ENCODE results near the gene GOLGA1. TPM values are rescaled to one million over a fixed set of nuclear protein-coding genes. Genes with fewer than 3 reads are reported as not detected.

Gene GOLGA1
- total RNA-seq, 1 donor from 2014 or later, result 16.3 TPM

DNA sequence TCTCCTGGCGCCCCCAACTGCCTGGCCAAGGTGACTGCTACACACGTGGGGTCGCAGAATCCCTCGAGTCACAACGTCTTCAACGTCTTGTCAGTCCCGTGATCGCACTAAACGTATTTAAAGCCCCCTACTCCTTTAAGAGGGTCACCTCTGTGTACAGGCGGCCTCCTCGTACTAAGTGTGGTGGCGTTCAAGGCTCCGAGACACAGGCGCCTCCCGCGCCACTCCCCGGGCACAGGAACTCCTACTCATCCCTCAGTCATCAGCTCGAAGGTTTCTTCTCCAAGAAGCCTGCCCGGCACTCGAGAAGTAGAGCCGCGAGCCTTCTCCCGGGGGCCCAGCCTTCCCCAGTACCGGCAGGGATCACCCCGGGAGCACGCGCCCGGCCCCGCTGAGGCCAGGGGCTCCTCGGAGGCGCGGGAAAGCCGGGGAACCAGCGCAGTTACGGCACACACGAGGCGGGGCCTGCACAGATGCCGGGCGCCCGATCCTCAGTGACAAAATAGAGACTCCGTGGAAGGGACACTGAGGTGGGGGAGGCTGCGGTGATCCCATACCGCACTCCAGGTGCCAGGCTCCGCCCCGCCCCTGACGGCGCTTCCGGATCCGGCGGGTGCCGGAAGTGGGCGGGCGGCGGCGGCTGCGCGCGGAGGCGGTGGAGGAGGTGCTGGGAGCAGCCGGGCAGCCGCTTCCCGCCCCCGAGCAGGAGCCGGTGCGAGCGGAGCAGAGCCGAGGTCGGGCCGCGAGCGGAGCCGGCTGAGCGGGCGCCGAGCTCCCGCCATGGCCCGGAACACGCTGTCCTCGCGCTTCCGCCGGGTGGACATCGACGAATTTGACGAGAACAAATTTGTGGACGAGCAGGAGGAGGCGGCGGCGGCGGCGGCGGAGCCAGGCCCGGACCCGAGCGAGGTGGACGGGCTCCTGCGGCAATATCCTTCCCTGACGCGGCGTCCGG lies 72.1 kb downstream of the GOLGA1 start:
- Histone ChIP-seq H3K27me3 (ENCODE audit: control insufficient read depth, insufficient read depth, low read length) (no peaks in the 10 kb centered on the region), H3K4me3 (ENCODE audit: low read depth, low read length) (peak overlapping the region; percentile 97), H3K36me3 (ENCODE audit: control insufficient read depth, insufficient read depth, low read length) (peaks cover 2% of the 10 kb centered on the region)
- DNase-seq (ENCODE audit: low read depth), result no peak
- TF ChIP-seq, protein P1, sequence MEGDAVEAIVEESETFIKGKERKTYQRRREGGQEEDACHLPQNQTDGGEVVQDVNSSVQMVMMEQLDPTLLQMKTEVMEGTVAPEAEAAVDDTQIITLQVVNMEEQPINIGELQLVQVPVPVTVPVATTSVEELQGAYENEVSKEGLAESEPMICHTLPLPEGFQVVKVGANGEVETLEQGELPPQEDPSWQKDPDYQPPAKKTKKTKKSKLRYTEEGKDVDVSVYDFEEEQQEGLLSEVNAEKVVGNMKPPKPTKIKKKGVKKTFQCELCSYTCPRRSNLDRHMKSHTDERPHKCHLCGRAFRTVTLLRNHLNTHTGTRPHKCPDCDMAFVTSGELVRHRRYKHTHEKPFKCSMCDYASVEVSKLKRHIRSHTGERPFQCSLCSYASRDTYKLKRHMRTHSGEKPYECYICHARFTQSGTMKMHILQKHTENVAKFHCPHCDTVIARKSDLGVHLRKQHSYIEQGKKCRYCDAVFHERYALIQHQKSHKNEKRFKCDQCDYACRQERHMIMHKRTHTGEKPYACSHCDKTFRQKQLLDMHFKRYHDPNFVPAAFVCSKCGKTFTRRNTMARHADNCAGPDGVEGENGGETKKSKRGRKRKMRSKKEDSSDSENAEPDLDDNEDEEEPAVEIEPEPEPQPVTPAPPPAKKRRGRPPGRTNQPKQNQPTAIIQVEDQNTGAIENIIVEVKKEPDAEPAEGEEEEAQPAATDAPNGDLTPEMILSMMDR (IDR thresholded peaks at IDR 0.05; ENCODE audit: insufficient read depth, low read length, poor library complexity, severe bottlenecking), result peak; percentile 33

GRCh38 chr9:124863371-124863871 lies 77.5 kb downstream of the GOLGA1 start:
- DNase-seq (ENCODE audit: low read depth), result no peak
- Histone ChIP-seq H3K4me3 (ENCODE audit: low read depth, low read length) (no peak overlapping the region), H3K27me3 (ENCODE audit: control insufficient read depth, insufficient read depth, low read length) (no peaks in the 10 kb centered on the region), H3K36me3 (ENCODE audit: control insufficient read depth, insufficient read depth, low read length) (peaks cover 4% of the 10 kb centered on the region)
- TF ChIP-seq, protein P1 (IDR thresholded peaks at IDR 0.05; ENCODE audit: insufficient read depth, low read length, poor library complexity, severe bottlenecking), result no peak

DNA sequence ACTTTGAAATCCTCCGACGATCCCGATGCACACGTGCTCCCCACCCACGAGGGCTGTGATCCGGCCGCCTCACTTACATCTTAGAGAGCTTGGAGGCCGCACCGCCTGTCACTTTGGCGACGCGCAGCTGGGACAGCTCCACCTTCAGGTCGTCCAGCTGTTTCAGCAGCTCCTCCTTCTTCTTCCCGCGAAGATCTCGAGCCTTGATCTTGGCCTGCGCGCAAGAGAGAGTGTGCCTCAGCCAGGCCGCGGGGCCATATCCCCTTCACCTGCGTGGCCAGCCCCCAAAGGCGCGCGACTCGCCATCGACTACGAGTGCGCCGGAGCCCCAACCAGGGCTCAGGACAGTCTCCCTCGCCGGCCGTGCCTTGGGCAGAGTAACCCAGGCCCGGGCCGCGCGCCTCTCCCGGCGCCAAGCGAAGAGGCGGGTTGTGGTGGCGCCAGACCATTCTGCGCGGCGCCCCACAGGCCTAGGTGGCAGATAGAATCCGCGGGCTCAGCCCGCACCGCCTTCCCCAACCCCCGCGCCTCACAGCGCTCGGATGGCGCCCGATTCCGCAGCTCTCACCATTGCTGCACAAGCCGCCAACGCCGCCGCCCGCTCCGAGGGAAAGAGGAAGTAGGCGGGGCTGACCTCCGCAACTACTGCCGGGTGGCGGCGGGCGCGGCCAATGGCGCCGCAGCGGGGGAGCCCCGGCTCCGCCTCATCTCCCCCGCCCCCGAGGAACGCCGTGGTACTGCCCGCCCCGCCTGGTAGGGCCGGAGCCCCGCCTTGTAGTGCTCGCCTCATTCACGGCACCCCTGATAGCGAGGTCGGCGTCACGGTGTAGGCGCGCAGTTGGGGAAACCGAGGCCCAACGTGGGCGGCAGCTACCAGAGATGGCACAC lies 79.3 kb downstream of the GOLGA1 start, which contains the start of the genes ARPC5L and RPL35:
Gene ARPC5L (plus strand): TSS at position 789 of the 888 bp plus-strand sequence. CDS start 7,161 bp downstream, outside the sequence.
Gene RPL35 (minus strand): TSS at position 616 of the 888 bp plus-strand sequence. CDS start 45 bp downstream, at position 571.
- peak within 1 kb of the TSS; percentile 96 for H3K4me3 ChIP-seq (ENCODE audit: low read depth, low read length)
- TF ChIP-seq, protein P1 (IDR thresholded peaks at IDR 0.05; ENCODE audit: insufficient read depth, low read length, poor library complexity, severe bottlenecking), result peak; percentile 24

GRCh38 chr9:124860582-124861341 lies 80.1 kb downstream of the GOLGA1 start:
- peaks cover 5% of the 10 kb centered on the region for H3K36me3 ChIP-seq (ENCODE audit: control insufficient read depth, insufficient read depth, low read length)
- DNase-seq (ENCODE audit: low read depth), result no peak
- TF ChIP-seq, protein P1 (IDR thresholded peaks at IDR 0.05; ENCODE audit: insufficient read depth, low read length, poor library complexity, severe bottlenecking), result no peak
- peak overlapping the region; percentile 96 for H3K4me3 ChIP-seq (ENCODE audit: low read depth, low read length)
- H3K27me3 ChIP-seq (ENCODE audit: control insufficient read depth, insufficient read depth, low read length), result no peaks in the 10 kb centered on the region

More for the DNA sequence above, 79.3 kb downstream of the GOLGA1 start, which contains the start of the genes ARPC5L and RPL35:
- no peaks in the 10 kb centered on the region for H3K27me3 ChIP-seq (ENCODE audit: control insufficient read depth, insufficient read depth, low read length)
- peaks cover 5% of the 10 kb centered on the region for H3K36me3 ChIP-seq (ENCODE audit: control insufficient read depth, insufficient read depth, low read length)
- DNase-seq (ENCODE audit: low read depth), result peak; percentile 56

All from kidney epithelial cell (primary cell).